ENCODE results near the gene OGT.
"Not testable (repeated sequence)": the region's sequence is repeated elsewhere in the genome, so short reads cannot be mapped to it uniquely, and the experiment has no call there.

DNA sequence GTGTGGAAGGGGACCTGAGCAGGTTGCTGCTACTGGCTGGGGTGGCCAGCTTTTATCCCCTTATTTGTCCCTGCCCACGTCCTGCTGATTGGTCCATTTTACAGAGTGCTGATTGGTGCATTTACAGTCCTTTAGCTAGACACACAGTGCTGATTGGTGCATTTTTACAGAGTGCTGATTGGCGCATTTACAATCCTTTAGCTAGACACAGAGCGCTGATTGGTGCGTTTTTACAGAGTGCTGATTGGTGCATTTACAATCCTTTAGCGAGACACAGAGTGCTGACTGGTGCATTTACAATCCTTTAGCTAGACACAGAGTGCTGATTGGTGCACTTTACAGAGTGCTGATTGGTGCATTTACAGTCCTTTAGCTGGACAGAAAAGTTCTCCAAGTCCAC, 30.8 kb upstream of the OGT start:
- not testable (repeated sequence) for TF ChIP-seq EP300, POLR2A (IDR thresholded peaks at IDR 0.05)

All from gastroesophageal sphincter (tissue), 2 donors.